Liver (tissue), 9 donors: Measurements from ENCODE around the gene IGF2R. TPM values are rescaled to one million over a fixed set of nuclear protein-coding genes. Genes with fewer than 3 reads are reported as not detected.
"Not testable (repeated sequence)": the region's sequence is repeated elsewhere in the genome, so short reads cannot be mapped to it uniquely, and the experiment has no call there.

ENCODE experiments used
- DNase-seq: peaks from one replicate; pipeline ENCODE4 v3.0.0-alpha.2; 2017; ENCODE audit warnings: low spot score
- H3K27ac ChIP-seq, 2 donors: one replicate each; pipeline ENCODE4 v1.7.0; 2013; ENCODE audit warnings: inconsistent platforms in 2 of 2, low read length in 2 of 2, control low read depth in 1 of 2, low read depth in 1 of 2, mild to moderate bottlenecking in 1 of 2
- H3K27me3 ChIP-seq, 4 donors: one replicate each; pipeline versions ENCODE4 v1.6.1 to v1.7.0; 2013; ENCODE audit warnings: low read length in 3 of 4, inconsistent platforms in 1 of 4, mild to moderate bottlenecking in 1 of 4, moderate library complexity in 1 of 4; ENCODE audit not compliant: control insufficient read depth in 4 of 4, insufficient read depth in 4 of 4
- H3K36me3 ChIP-seq, 4 donors: one replicate each; pipeline versions ENCODE4 v1.6.1 to v1.7.0; 2013; ENCODE audit warnings: low read length in 3 of 4, mild to moderate bottlenecking in 3 of 4, low read depth in 1 of 4, moderate library complexity in 1 of 4; ENCODE audit not compliant: control insufficient read depth in 4 of 4, insufficient read depth in 3 of 4
- H3K4me1 ChIP-seq, 4 donors: one replicate each; pipeline versions ENCODE4 v1.6.1 to v1.7.0; 2013; ENCODE audit warnings: low read length in 3 of 4, mild to moderate bottlenecking in 3 of 4, moderate library complexity in 1 of 4; ENCODE audit not compliant: control insufficient read depth in 4 of 4, insufficient read depth in 4 of 4
- H3K4me3 ChIP-seq, 3 donors: one replicate each; pipeline versions ENCODE4 v1.6.1 to v1.7.0; 2013; ENCODE audit warnings: low read length in 3 of 3, control low read depth in 1 of 3, low read depth in 1 of 3, mild to moderate bottlenecking in 1 of 3
- H3K9ac ChIP-seq, 2 donors: one replicate each; pipeline ENCODE4 v1.7.0; 2013; ENCODE audit warnings: low read length in 2 of 2, mild to moderate bottlenecking in 2 of 2, moderate library complexity in 2 of 2, control low read depth in 1 of 2, low read depth in 1 of 2
- H3K9me3 ChIP-seq, 4 donors: one replicate each; pipeline versions ENCODE4 v1.6.1 to v1.7.0; 2013; ENCODE audit warnings: low read length in 3 of 4; ENCODE audit not compliant: control insufficient read depth in 4 of 4
- ATF3 ChIP-seq: IDR thresholded peaks from 2 replicates; pipeline ENCODE4 v1.6.1; 2016; ENCODE audit warnings: antibody characterized with exemption
- CTCF ChIP-seq: fragments of 150-350 bp; IDR thresholded peaks from 2 replicates; pipeline ENCODE4 v1.5.1; 2017; ENCODE audit warnings: improper control_type of control experiment, low read depth, low read length; ENCODE audit not compliant: missing input control
- EGR1 ChIP-seq, 2 donors: IDR thresholded peaks; 2 replicates each; pipeline ENCODE4 v1.6.1; 2016 to 2018; ENCODE audit warnings: antibody characterized with exemption in 2 of 2, low read depth in 2 of 2
- FOXA1 ChIP-seq: IDR thresholded peaks from 2 replicates; pipeline ENCODE4 v1.6.1; 2016; ENCODE audit warnings: antibody characterized with exemption
- FOXA2 ChIP-seq: IDR thresholded peaks from 2 replicates; pipeline ENCODE4 v1.6.1; 2016; ENCODE audit warnings: antibody characterized with exemption
- GABPA ChIP-seq, 2 donors: IDR thresholded peaks in 1 of 2; conservative IDR thresholded peaks in 1 of 2; 2 replicates each; pipeline ENCODE4 v1.6.1; 2016; ENCODE audit warnings: antibody characterized with exemption in 2 of 2, mild to moderate bottlenecking in 1 of 2, moderate library complexity in 1 of 2
- HNF4A ChIP-seq, 2 donors: conservative IDR thresholded peaks; 2 replicates each; pipeline ENCODE4 v1.6.1; 2016; ENCODE audit warnings: antibody characterized with exemption in 2 of 2, mild to moderate bottlenecking in 2 of 2
- JUND ChIP-seq, 2 donors: IDR thresholded peaks; 2 replicates each; pipeline ENCODE4 v1.6.1; 2016; ENCODE audit warnings: antibody characterized with exemption in 2 of 2
- NR2F2 ChIP-seq: IDR thresholded peaks from 2 replicates; pipeline ENCODE4 v1.6.1; 2016; ENCODE audit warnings: antibody characterized with exemption
- RAD21 ChIP-seq, 2 donors: IDR thresholded peaks; 2 replicates each; pipeline ENCODE4 v1.6.1; 2016; ENCODE audit warnings: antibody characterized with exemption in 2 of 2, mild to moderate bottlenecking in 2 of 2
- SP1 ChIP-seq: IDR thresholded peaks from 2 replicates; pipeline ENCODE4 v1.6.1; 2018; ENCODE audit warnings: antibody characterized with exemption, mild to moderate bottlenecking
- TAF1 ChIP-seq: conservative IDR thresholded peaks from 2 replicates; pipeline ENCODE4 v1.6.1; 2016; ENCODE audit warnings: antibody characterized with exemption, mild to moderate bottlenecking
- ZBTB33 ChIP-seq: IDR thresholded peaks from 2 replicates; pipeline ENCODE4 v1.6.1; 2016; ENCODE audit warnings: antibody characterized with exemption
- WGBS: extraction: QIAGEN DNeasy Blood & Tissue Kit; methylation state at CpG from one replicate; pipeline ENCODE4 v1.1.7; 2013; 5-methylcytosine and 5-hydroxymethylcytosine counted together
- polyA plus RNA-seq, 2 donors: library from polyadenylated mRNA; stranded (reverse) in 1 of 2; unstranded in 1 of 2; fragments of 200-250 nt in 1 of 2; fragments of >200 nt in 1 of 2; fragmentation: Nextera tagmentation in 1 of 2; extraction: Ambion mirVana in 1 of 2; gene quantifications; one replicate each; pipeline versions ENCODE4 v1.2.1 to v1.2.3, GENCODE V29; 2013 to 2015
- total RNA-seq, 2 donors: library from RNA; depleted of rRNA; stranded (reverse); fragments of >200 nt; gene quantifications; one replicate each; pipeline ENCODE4 v1.2.3, GENCODE V29; 2014
- donor health status: healthy.
- donor health status: healthy.
- donor health status: healthy.
- donor health status: healthy.
- donor health status: healthy.

Gene IGF2R
- total and polyA plus RNA-seq, 4 donors: 16.6 to 84.9 (median 45.7) TPM

GRCh38 chr6:160000280-160000704 lies 31.4 kb downstream of the IGF2R start (continued):
- TF ChIP-seq ZBTB33 (no peak), RAD21 (IDR thresholded peaks at IDR 0.05) (no peak), FOXA1 (no peak), TAF1 (no peak), SP1 (no peak), GABPA (IDR thresholded peaks at IDR 0.05 in 1 of 2, conservative IDR thresholded peaks at IDR 0.05 in 1 of 2) (no peak), HNF4A (conservative IDR thresholded peaks at IDR 0.05) (no peak), JUND (IDR thresholded peaks at IDR 0.05) (no peak)

- H3K4me1 ChIP-seq, H3K9ac ChIP-seq, H3K27ac ChIP-seq, H3K27me3 ChIP-seq, H3K4me3 ChIP-seq, DNase-seq, H3K36me3 ChIP-seq, H3K9me3 ChIP-seq: not testable (repeated sequence)
- WGBS: 96% methylated on average over 9 of the region's 9 CpGs
These were observed 32.1 kb downstream of the IGF2R start for GRCh38 chr6:160000893-160001427.

- peaks cover 0 to 6% (median 4%) of the 10 kb centered on the region in 4 donors for H3K36me3 ChIP-seq
- DNase-seq: no peak
- H3K27me3 ChIP-seq: no peaks in the 10 kb centered on the region
- peaks cover 0 to 10% (median 2%) of the 10 kb centered on the region in 4 donors for H3K4me1 ChIP-seq
- H3K9me3 ChIP-seq: peaks cover 0 to 3% (median 0%) of the 10 kb centered on the region in 4 donors
- no peak overlapping the region for H3K4me3 ChIP-seq
- H3K27ac ChIP-seq: no peak overlapping the region
- H3K9ac ChIP-seq: no peak overlapping the region
- WGBS: 80% methylated on average over 2 of the region's 2 CpGs
- TF ChIP-seq CTCF: no peak
- no peak for TF ChIP-seq FOXA2
These were observed 34.0 kb downstream of the IGF2R start for GRCh38 chr6:160002882-160003281.

- H3K27ac ChIP-seq: no peak overlapping the region
- WGBS: 88% methylated on average over 8 of the region's 8 CpGs
- TF ChIP-seq TAF1: no peak
- TF ChIP-seq CTCF: no peak
- TF ChIP-seq RAD21 (IDR thresholded peaks at IDR 0.05): no peak
- TF ChIP-seq NR2F2: no peak
- no peak for TF ChIP-seq FOXA2
- TF ChIP-seq JUND (IDR thresholded peaks at IDR 0.05): no peak
- no peak for TF ChIP-seq ATF3
- no peak for TF ChIP-seq ZBTB33
- no peak for TF ChIP-seq EGR1 (IDR thresholded peaks at IDR 0.05; ENCODE audit: low read depth in 2 of 2)
- no peaks in the 10 kb centered on the region for H3K27me3 ChIP-seq
- peaks cover 0 to 10% (median 2%) of the 10 kb centered on the region in 4 donors for H3K4me1 ChIP-seq
- no peak overlapping the region for H3K4me3 ChIP-seq
- H3K9ac ChIP-seq: no peak overlapping the region
- peaks cover 0 to 6% (median 4%) of the 10 kb centered on the region in 4 donors for H3K36me3 ChIP-seq
- no peak for DNase-seq
- peaks cover 0 to 3% (median 0%) of the 10 kb centered on the region in 4 donors for H3K9me3 ChIP-seq
These were observed 35.1 kb downstream of the IGF2R start for GRCh38 chr6:160004018-160004417.
